ENCODE results near the gene UBE2F. TPM values are rescaled to one million over a fixed set of nuclear protein-coding genes. Genes with fewer than 3 reads are reported as not detected.

UBE2F gene
- total and polyA plus RNA-seq, 9 of the 15 experiments (the other 6 are each of a cell fraction or from before 2014, with no cell fraction given), result 18.1 to 88.1 (median 53.0) TPM

DNA sequence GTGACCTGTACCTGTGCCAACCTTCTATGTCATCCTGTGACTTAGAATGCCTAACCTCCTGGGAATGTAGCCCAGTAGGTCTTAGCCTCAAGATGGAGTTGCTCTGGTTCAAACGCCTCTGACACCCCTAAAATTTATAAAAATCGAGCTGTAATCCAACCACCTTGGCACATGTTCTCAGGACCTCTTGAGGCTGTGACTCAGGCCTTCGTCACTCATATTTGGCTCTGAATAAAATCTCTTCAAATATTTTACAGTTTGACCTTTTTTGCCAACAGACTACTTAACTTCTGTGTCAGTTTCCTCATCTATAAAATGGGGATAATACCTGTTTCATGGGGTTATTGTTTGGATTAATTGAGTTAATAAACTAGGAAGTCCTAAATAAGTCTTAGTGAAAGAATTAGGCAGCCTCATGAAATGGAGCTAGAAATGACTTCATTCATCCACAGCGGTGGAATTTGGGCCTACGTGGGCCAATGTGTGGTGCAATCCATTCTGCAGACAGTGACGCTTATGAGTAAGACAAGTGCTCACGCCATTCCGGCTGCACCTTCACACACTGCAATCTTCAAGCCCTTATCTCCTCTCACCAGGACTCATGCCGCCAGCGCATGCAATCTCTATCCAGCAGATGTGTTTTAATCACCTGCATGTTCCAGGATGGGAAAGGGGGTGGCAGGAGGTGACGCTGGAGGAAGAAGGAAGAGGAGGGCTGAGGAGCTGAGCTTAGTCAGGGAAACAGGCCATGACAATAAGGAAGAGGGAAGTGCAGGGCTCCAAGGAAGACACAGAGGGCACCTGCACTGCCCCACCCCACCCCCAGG lies 2.0 kb upstream of the UBE2F start (continued):
- no peak for TF ChIP-seq CBX1 (IDR thresholded peaks at IDR 0.05; ENCODE audit: low read depth)
- TF ChIP-seq, protein P1, sequence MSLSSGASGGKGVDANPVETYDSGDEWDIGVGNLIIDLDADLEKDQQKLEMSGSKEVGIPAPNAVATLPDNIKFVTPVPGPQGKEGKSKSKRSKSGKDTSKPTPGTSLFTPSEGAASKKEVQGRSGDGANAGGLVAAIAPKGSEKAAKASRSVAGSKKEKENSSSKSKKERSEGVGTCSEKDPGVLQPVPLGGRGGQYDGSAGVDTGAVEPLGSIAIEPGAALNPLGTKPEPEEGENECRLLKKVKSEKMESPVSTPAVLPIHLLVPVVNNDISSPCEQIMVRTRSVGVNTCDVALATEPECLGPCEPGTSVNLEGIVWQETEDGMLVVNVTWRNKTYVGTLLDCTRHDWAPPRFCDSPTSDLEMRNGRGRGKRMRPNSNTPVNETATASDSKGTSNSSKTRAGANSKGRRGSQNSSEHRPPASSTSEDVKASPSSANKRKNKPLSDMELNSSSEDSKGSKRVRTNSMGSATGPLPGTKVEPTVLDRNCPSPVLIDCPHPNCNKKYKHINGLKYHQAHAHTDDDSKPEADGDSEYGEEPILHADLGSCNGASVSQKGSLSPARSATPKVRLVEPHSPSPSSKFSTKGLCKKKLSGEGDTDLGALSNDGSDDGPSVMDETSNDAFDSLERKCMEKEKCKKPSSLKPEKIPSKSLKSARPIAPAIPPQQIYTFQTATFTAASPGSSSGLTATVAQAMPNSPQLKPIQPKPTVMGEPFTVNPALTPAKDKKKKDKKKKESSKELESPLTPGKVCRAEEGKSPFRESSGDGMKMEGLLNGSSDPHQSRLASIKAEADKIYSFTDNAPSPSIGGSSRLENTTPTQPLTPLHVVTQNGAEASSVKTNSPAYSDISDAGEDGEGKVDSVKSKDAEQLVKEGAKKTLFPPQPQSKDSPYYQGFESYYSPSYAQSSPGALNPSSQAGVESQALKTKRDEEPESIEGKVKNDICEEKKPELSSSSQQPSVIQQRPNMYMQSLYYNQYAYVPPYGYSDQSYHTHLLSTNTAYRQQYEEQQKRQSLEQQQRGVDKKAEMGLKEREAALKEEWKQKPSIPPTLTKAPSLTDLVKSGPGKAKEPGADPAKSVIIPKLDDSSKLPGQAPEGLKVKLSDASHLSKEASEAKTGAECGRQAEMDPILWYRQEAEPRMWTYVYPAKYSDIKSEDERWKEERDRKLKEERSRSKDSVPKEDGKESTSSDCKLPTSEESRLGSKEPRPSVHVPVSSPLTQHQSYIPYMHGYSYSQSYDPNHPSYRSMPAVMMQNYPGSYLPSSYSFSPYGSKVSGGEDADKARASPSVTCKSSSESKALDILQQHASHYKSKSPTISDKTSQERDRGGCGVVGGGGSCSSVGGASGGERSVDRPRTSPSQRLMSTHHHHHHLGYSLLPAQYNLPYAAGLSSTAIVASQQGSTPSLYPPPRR (CRISPR knock-in tag; IDR thresholded peaks at IDR 0.05; ENCODE audit: borderline replicate concordance), result peak; percentile 85; the same call in 1 of the 2 replicates
- peak; percentile 91 for TF ChIP-seq SPI1 (IDR thresholded peaks at IDR 0.05; ENCODE audit: borderline replicate concordance, low read depth, low read length)
- TF ChIP-seq ZNF699 (CRISPR knock-in tag; IDR thresholded peaks at IDR 0.05; ENCODE audit: insufficient replicate concordance), result peak; percentile 48
- no peak for TF ChIP-seq GTF2F1 (IDR thresholded peaks at IDR 0.05; ENCODE audit: low read depth, low read length)
- TF ChIP-seq, protein P2, sequence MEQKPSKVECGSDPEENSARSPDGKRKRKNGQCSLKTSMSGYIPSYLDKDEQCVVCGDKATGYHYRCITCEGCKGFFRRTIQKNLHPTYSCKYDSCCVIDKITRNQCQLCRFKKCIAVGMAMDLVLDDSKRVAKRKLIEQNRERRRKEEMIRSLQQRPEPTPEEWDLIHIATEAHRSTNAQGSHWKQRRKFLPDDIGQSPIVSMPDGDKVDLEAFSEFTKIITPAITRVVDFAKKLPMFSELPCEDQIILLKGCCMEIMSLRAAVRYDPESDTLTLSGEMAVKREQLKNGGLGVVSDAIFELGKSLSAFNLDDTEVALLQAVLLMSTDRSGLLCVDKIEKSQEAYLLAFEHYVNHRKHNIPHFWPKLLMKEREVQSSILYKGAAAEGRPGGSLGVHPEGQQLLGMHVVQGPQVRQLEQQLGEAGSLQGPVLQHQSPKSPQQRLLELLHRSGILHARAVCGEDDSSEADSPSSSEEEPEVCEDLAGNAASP (IDR thresholded peaks at IDR 0.05), result no peak
- TF ChIP-seq ZKSCAN8 (CRISPR knock-in tag; IDR thresholded peaks at IDR 0.05), result peak; percentile 82
- peak; percentile 86 for TF ChIP-seq BCL6 (CRISPR knock-in tag; IDR thresholded peaks at IDR 0.05)
- TF ChIP-seq TCF3 (CRISPR knock-in tag; IDR thresholded peaks at IDR 0.05), result peak; percentile 100
- no peak for TF ChIP-seq MCM2 (IDR thresholded peaks at IDR 0.05; ENCODE audit: low read depth)
- TF ChIP-seq RBM25 (IDR thresholded peaks at IDR 0.05; ENCODE audit: low read depth, low read length, severe bottlenecking), result peak; percentile 93
- TF ChIP-seq ZBED1 (IDR thresholded peaks at IDR 0.05), result peak; percentile 96
- no peak for TF ChIP-seq ZNF174 (CRISPR knock-in tag; IDR thresholded peaks at IDR 0.05)
- peak; percentile 100 for TF ChIP-seq TEAD4 (IDR thresholded peaks at IDR 0.05; ENCODE audit: low read length)
- TF ChIP-seq TEAD4 (CRISPR knock-in tag; IDR thresholded peaks at IDR 0.05; ENCODE audit: borderline replicate concordance), result no peak
- TF ChIP-seq ZNF830 (CRISPR knock-in tag; IDR thresholded peaks at IDR 0.05), result no peak
- no peak for TF ChIP-seq ZBTB7A (IDR thresholded peaks at IDR 0.05; ENCODE audit: borderline replicate concordance, control insufficient read depth, low read depth, low read length)
- TF ChIP-seq, protein P3, sequence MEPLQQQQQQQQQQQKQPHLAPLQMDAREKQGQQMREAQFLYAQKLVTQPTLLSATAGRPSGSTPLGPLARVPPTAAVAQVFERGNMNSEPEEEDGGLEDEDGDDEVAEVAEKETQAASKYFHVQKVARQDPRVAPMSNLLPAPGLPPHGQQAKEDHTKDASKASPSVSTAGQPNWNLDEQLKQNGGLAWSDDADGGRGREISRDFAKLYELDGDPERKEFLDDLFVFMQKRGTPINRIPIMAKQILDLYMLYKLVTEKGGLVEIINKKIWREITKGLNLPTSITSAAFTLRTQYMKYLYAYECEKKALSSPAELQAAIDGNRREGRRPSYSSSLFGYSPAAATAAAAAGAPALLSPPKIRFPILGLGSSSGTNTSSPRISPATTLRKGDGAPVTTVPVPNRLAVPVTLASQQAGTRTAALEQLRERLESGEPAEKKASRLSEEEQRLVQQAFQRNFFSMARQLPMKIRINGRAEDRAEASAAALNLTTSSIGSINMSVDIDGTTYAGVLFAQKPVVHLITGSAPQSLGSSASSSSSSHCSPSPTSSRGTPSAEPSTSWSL (CRISPR knock-in tag; IDR thresholded peaks at IDR 0.05; ENCODE audit: borderline replicate concordance), result peak; percentile 93
- no peak for TF ChIP-seq ZNF282 (CRISPR knock-in tag; IDR thresholded peaks at IDR 0.05)
- peak; percentile 99 for TF ChIP-seq ZEB2 (IDR thresholded peaks at IDR 0.05)

Measured in K562 (cell line).